Liver (tissue), 3 donors: Measurements from ENCODE around the gene TNXB.
"Not testable (repeated sequence)": the region's sequence is repeated elsewhere in the genome, so short reads cannot be mapped to it uniquely, and the experiment has no call there.

ENCODE experiments used
- FOXA2 ChIP-seq: IDR thresholded peaks from 2 replicates; pipeline ENCODE4 v1.6.1; 2016; ENCODE audit warnings: antibody characterized with exemption
- HNF4G ChIP-seq: IDR thresholded peaks from 2 replicates; pipeline ENCODE4 v1.6.1; 2016; ENCODE audit warnings: antibody characterized with exemption
- JUND ChIP-seq, 2 donors: IDR thresholded peaks; 2 replicates each; pipeline ENCODE4 v1.6.1; 2016; ENCODE audit warnings: antibody characterized with exemption in 2 of 2
- TAF1 ChIP-seq: conservative IDR thresholded peaks from 2 replicates; pipeline ENCODE4 v1.6.1; 2016; ENCODE audit warnings: antibody characterized with exemption, mild to moderate bottlenecking
- YY1 ChIP-seq: IDR thresholded peaks from 2 replicates; pipeline ENCODE4 v1.6.1; 2016; ENCODE audit warnings: antibody characterized with exemption, mild to moderate bottlenecking
- TF ChIP-seq, protein P1 (sequence below): fragments of 150-350 bp; IDR thresholded peaks from 2 replicates; pipeline ENCODE4 v1.5.1; 2017; ENCODE audit warnings: improper control_type of control experiment, low read depth, low read length; ENCODE audit not compliant: missing input control
- TF ChIP-seq, protein P2 (sequence below): IDR thresholded peaks from 2 replicates; pipeline ENCODE4 v1.6.1; 2016; ENCODE audit warnings: antibody characterized with exemption
- donor health status: healthy.
- donor health status: healthy.

DNA sequence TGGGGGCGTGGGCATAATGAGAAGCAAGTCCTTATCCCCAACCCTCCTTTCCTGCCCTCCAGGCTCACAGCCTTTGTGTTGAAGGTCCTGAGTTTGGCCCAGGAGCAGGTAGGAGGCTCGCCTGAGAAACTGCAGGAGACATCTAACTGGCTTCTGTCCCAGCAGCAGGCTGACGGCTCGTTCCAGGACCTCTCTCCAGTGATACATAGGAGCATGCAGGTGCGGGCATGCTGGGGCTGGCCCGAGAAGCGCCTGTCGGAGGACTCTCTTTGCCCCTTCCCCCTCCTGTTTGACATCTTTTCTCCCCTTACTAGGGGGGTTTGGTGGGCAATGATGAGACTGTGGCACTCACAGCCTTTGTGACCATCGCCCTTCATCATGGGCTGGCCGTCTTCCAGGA, 80.5 kb downstream of the TNXB start:
- TF ChIP-seq, protein P1, sequence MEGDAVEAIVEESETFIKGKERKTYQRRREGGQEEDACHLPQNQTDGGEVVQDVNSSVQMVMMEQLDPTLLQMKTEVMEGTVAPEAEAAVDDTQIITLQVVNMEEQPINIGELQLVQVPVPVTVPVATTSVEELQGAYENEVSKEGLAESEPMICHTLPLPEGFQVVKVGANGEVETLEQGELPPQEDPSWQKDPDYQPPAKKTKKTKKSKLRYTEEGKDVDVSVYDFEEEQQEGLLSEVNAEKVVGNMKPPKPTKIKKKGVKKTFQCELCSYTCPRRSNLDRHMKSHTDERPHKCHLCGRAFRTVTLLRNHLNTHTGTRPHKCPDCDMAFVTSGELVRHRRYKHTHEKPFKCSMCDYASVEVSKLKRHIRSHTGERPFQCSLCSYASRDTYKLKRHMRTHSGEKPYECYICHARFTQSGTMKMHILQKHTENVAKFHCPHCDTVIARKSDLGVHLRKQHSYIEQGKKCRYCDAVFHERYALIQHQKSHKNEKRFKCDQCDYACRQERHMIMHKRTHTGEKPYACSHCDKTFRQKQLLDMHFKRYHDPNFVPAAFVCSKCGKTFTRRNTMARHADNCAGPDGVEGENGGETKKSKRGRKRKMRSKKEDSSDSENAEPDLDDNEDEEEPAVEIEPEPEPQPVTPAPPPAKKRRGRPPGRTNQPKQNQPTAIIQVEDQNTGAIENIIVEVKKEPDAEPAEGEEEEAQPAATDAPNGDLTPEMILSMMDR, result not testable (repeated sequence)
- TF ChIP-seq FOXA2; JUND (IDR thresholded peaks at IDR 0.05); HNF4G; TAF1; YY1: not testable (repeated sequence)
- TF ChIP-seq, protein P2, sequence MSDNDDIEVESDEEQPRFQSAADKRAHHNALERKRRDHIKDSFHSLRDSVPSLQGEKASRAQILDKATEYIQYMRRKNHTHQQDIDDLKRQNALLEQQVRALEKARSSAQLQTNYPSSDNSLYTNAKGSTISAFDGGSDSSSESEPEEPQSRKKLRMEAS, result not testable (repeated sequence)
